HG03520 (cell line): Measurements from ENCODE around the gene UCKL1.
"Not testable (repeated sequence)": the region's sequence is repeated elsewhere in the genome, so short reads cannot be mapped to it uniquely, and the experiment has no call there.

ENCODE experiments used
- ATAC-seq: cut with Tn5 transposase; IDR thresholded peaks from one replicate; pipeline ENCODE4 v1.9.1; 2021; ENCODE audit warnings: mild to moderate bottlenecking, moderate library complexity; ENCODE audit not compliant: unreplicated experiment

UCKL1 gene

GRCh38 chr20:63944078-63944941 is 11.9 kb downstream of the UCKL1 start:
- no peak for ATAC-seq

- no peak for ATAC-seq
Observed at GRCh38 chr20:63943808-63944077, 12.5 kb downstream of the UCKL1 start.

- ATAC-seq: no peak
Observed at GRCh38 chr20:63942969-63943807, 13.0 kb downstream of the UCKL1 start.

GRCh38 chr20:63942250-63942951 is 13.8 kb downstream of the UCKL1 start:
- ATAC-seq: no peak

- ATAC-seq: no peak
Observed at GRCh38 chr20:63941282-63942081, 14.7 kb downstream of the UCKL1 start.

- no peak for ATAC-seq
Observed at GRCh38 chr20:63940472-63941266, 15.5 kb downstream of the UCKL1 start.

GRCh38 chr20:63940071-63940471 is 16.1 kb downstream of the UCKL1 start:
- ATAC-seq: no peak

- no peak for ATAC-seq
Observed at GRCh38 chr20:63939061-63939935, 16.9 kb downstream of the UCKL1 start.

GRCh38 chr20:63937596-63937995 is 18.6 kb downstream of the UCKL1 start:
- ATAC-seq: no peak

- no peak for ATAC-seq
Observed at GRCh38 chr20:63935447-63935846, 20.8 kb downstream of the UCKL1 start.

GRCh38 chr20:63934271-63935068 is 21.7 kb downstream of the UCKL1 start:
- no peak for ATAC-seq

GRCh38 chr20:63933646-63934045 is 22.6 kb downstream of the UCKL1 start:
- ATAC-seq: no peak

- ATAC-seq: no peak
Observed at GRCh38 chr20:63932606-63933160, 23.5 kb downstream of the UCKL1 start.

- ATAC-seq: no peak
Observed at GRCh38 chr20:63931735-63932134, 24.5 kb downstream of the UCKL1 start.

- no peak for ATAC-seq
Observed at GRCh38 chr20:63930971-63931553, 25.2 kb downstream of the UCKL1 start.

GRCh38 chr20:63929473-63929883 is 26.7 kb downstream of the UCKL1 start:
- ATAC-seq: not testable (repeated sequence)

GRCh38 chr20:63929071-63929470 is 27.1 kb downstream of the UCKL1 start:
- ATAC-seq: no peak
